ENCODE data around the gene INF2. TPM values are rescaled to one million over a fixed set of nuclear protein-coding genes. Genes with fewer than 3 reads are reported as not detected.
"Not testable (repeated sequence)": the region's sequence is repeated elsewhere in the genome, so short reads cannot be mapped to it uniquely, and the experiment has no call there.

INF2 gene
- total RNA-seq, 2 experiments from 2014 or later: 155 to 159 TPM

DNA sequence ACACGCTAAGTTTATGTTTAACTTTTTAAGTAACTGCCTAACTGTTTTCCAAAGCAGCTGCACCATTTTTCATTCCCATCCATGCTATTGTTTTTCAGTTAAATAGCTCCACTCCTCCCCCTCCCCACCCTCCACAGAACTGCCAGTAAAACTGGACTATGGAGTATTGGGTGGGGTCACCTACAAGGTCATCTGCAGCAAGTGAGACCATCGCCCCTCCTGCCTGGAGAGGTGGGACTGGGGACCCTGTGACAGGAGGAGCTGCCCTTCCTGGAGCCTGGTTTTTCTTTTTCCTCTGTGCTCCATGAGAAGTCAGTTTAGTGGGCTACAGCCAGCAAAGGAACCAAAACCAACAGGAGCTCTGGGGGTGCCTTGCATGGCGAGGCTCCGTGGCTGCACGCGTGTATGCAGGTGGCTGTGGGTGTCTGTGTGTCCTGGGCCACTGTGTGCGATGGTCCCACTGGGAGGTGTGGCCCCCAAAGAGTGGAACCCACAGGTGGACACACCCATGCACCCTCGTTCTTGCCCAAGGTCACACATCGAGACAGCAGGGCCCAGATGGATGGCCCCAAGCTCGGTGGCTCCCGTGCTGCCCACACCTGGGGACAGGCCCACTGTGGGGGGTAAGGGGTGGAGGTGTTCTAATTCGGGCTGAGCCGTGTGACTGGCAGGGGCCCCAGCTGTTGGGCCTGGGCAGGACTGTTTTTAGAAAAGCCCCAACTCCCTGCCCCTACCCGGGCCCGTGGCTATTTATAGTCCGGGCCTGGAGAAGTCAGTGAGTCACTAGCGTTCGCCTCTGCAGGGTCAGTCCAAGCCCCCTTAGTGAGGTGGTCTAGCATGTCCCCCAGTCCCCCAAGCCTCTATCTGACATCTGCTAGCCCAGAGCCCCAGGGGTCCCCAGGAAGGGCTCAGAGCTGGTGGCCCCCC, 32.4 kb downstream of the INF2 start:
- Mint-ChIP-seq H3K4me1 (ENCODE audit: low read depth) (peaks cover 3% of the 10 kb centered on the region), H3K27ac (no peak overlapping the region), H3K4me3 (no peak overlapping the region), H3K36me3 (ENCODE audit: low read depth) (peaks cover 9% of the 10 kb centered on the region), H3K9me3 (ENCODE audit: insufficient read depth) (no peaks in the 10 kb centered on the region), H3K27me3 (ENCODE audit: low read depth) (no peaks in the 10 kb centered on the region)
- ATAC-seq (no peak), DNase-seq (no peak)
- ChIA-PET CTCF (interaction anchor here (0.6 to 1.2 kb wide), 2 partner anchors 11 to 56 kb away, joined by 3 read pairs; no protein-coding TSS in a partner anchor), POLR2A (no interaction called here)

DNA sequence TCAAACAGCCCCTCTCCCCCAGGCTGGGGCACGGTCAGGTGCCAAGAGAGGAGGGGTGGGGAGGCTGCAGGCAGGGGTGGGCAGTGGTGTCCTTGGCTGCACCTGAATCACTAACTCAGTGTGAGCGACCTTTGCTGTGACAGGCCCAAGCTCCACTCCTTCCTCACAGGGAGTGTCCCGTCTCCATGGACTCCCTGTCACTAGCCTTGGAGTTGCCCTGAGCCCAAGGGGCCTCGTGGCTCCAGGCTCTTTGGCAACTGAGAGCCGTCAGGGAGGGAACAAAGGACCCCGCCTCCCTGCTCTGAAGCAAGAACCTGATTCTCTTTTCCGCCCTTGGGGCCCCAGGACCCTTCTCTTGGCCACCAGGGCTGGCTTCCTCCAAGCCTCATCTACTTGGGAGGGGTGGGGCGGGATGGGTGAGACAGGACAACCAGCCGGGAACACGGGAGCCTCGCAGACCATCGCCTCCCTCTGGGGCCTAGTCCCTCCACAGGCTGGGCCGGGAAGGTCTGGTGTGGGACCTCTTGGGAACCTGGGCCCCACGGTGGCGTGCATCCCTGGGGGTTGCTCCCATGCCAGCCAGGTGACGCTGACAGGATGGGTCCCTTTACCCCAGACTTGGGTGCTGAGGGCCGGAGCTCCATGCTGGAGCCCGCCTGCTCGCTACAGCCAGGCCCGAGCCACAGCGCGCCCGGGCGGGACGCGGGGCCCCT, 33.7 kb downstream of the INF2 start:
- CTCF ChIA-PET: interaction anchor here (0.6 to 1.5 kb wide), 9 partner anchors 11 to 64 kb away, joined by 3 to 4 read pairs (median 3); no protein-coding TSS in a partner anchor
- DNase-seq (no peak), ATAC-seq (no peak)
- POLR2A ChIA-PET: no interaction called here
- no peaks in the 10 kb centered on the region for H3K9me3 Mint-ChIP-seq (ENCODE audit: insufficient read depth)
- H3K4me3 Mint-ChIP-seq: no peak overlapping the region
- no peak overlapping the region for H3K27ac Mint-ChIP-seq
- H3K4me1 Mint-ChIP-seq (ENCODE audit: low read depth): peaks cover 3% of the 10 kb centered on the region
- peaks cover 6% of the 10 kb centered on the region for H3K36me3 Mint-ChIP-seq (ENCODE audit: low read depth)
- no peaks in the 10 kb centered on the region for H3K27me3 Mint-ChIP-seq (ENCODE audit: low read depth)

DNA sequence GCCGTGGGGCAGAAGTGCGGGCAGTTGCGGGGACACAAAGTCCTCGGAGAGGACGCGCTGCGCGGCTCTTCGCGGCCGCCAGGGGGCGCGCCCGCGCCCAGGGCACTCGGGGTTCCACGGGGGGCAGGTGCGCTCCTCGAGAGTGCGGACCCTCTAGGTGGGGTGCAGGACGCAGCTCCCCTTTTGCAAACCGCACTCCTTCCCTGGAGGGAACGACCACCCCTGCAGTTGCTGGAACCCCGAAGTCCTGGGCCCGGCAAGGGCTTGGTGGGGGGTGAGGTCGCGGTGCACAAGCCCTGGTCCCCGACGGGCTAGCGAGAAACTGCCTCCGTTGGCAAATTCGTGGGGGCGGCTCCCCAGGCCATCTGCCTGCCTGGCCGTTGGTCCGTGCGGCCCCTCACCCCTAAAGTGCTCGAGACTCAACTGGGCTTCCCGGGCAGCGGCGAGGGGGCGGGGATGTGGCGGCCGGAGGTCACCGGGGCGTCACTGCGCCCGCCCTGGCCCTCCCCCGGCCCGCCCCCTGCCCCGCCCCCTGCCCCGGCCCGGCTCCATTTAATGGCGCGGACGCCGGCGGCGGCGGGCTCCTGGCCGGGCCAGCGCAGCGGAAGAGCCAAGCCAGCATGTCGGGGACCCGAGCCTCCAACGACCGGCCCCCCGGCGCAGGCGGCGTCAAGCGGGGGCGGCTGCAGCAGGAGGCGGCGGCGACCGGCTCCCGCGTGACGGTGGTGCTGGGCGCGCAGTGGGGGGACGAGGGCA, 34.4 kb downstream of the INF2 start, which contains the start of gene ADSS1:
Gene ADSS1, plus strand, starts transcription at position 579 of the 756 bp plus-strand sequence. Its CDS starts 42 bp downstream, at position 621.
- POLR2A ChIA-PET: interaction anchor here (1.0 kb wide), 1 partner anchor 29 kb away, joined by 6 read pairs; the partner anchor contains the start of gene SIVA1
- Mint-ChIP-seq H3K27ac (peak within 1 kb of the TSS; percentile 46), H3K4me3 (peak within 1 kb of the TSS; percentile 64), H3K4me1 (ENCODE audit: low read depth) (peaks cover 3% of the 10 kb centered on the region), H3K27me3 (ENCODE audit: low read depth) (no peaks in the 10 kb centered on the region), H3K9me3 (ENCODE audit: insufficient read depth) (no peaks in the 10 kb centered on the region), H3K36me3 (ENCODE audit: low read depth) (peaks cover 6% of the 10 kb centered on the region)
- DNase-seq (peak; percentile 69), ATAC-seq (peak; percentile 78)
- CTCF ChIA-PET: interaction anchor here (0.6 to 1.5 kb wide), 9 partner anchors 10 to 65 kb away, joined by 3 to 4 read pairs (median 3); no protein-coding TSS in a partner anchor

- no peaks in the 10 kb centered on the region for H3K9me3 Mint-ChIP-seq (ENCODE audit: insufficient read depth)
- peak; percentile 2 for ATAC-seq
- no peaks in the 10 kb centered on the region for H3K27me3 Mint-ChIP-seq (ENCODE audit: low read depth)
- DNase-seq: peak; percentile 29
- H3K36me3 Mint-ChIP-seq (ENCODE audit: low read depth): peaks cover 6% of the 10 kb centered on the region
- CTCF ChIA-PET: interaction anchor here (0.6 to 1.5 kb wide), 4 partner anchors 9 to 46 kb away, joined by 3 to 4 read pairs (median 4); no protein-coding TSS in a partner anchor
- H3K27ac Mint-ChIP-seq: no peak overlapping the region
- POLR2A ChIA-PET: interaction anchor here (1.0 kb wide), 1 partner anchor 28 kb away, joined by 6 read pairs; the partner anchor contains the start of gene SIVA1
- peak overlapping the region; percentile 52 for H3K4me3 Mint-ChIP-seq
- H3K4me1 Mint-ChIP-seq (ENCODE audit: low read depth): peaks cover 3% of the 10 kb centered on the region
These were observed 35.1 kb downstream of the INF2 start for GRCh38 chr14:104724407-104724980.

- Mint-ChIP-seq H3K36me3 (ENCODE audit: low read depth) (peaks cover 2% of the 10 kb centered on the region), H3K4me1 (ENCODE audit: low read depth) (peaks cover 3% of the 10 kb centered on the region), H3K4me3 (peak overlapping the region; percentile 52), H3K9me3 (ENCODE audit: insufficient read depth) (no peaks in the 10 kb centered on the region), H3K27me3 (ENCODE audit: low read depth) (no peaks in the 10 kb centered on the region), H3K27ac (no peak overlapping the region)
- POLR2A ChIA-PET: interaction anchor here (1.0 to 1.4 kb wide), 2 partner anchors 16 to 27 kb away, joined by 3 to 6 read pairs; partner anchors contain the start of gene SIVA1
- ATAC-seq (no peak), DNase-seq (no peak)
- CTCF ChIA-PET: interaction anchor here (0.6 to 1.1 kb wide), 3 partner anchors 40 to 47 kb away, joined by 3 to 4 read pairs (median 3); no protein-coding TSS in a partner anchor
These were observed 35.8 kb downstream of the INF2 start for GRCh38 chr14:104724981-104725771.

- Mint-ChIP-seq H3K27ac (no peak overlapping the region), H3K4me3 (no peak overlapping the region), H3K36me3 (ENCODE audit: low read depth) (peaks cover 2% of the 10 kb centered on the region), H3K9me3 (ENCODE audit: insufficient read depth) (no peaks in the 10 kb centered on the region), H3K27me3 (ENCODE audit: low read depth) (no peaks in the 10 kb centered on the region), H3K4me1 (ENCODE audit: low read depth) (peaks cover 3% of the 10 kb centered on the region)
- POLR2A ChIA-PET: interaction anchor here (0.8 to 1.4 kb wide), 2 partner anchors 17 to 27 kb away, joined by 3 read pairs; partner anchors contain the start of gene SIVA1
- DNase-seq (no peak), ATAC-seq (no peak)
- CTCF ChIA-PET: interaction anchor here (1.0 to 1.1 kb wide), 2 partner anchors 41 to 48 kb away, joined by 3 to 4 read pairs; no protein-coding TSS in a partner anchor
These were observed 36.5 kb downstream of the INF2 start for GRCh38 chr14:104725772-104726548.

DNA sequence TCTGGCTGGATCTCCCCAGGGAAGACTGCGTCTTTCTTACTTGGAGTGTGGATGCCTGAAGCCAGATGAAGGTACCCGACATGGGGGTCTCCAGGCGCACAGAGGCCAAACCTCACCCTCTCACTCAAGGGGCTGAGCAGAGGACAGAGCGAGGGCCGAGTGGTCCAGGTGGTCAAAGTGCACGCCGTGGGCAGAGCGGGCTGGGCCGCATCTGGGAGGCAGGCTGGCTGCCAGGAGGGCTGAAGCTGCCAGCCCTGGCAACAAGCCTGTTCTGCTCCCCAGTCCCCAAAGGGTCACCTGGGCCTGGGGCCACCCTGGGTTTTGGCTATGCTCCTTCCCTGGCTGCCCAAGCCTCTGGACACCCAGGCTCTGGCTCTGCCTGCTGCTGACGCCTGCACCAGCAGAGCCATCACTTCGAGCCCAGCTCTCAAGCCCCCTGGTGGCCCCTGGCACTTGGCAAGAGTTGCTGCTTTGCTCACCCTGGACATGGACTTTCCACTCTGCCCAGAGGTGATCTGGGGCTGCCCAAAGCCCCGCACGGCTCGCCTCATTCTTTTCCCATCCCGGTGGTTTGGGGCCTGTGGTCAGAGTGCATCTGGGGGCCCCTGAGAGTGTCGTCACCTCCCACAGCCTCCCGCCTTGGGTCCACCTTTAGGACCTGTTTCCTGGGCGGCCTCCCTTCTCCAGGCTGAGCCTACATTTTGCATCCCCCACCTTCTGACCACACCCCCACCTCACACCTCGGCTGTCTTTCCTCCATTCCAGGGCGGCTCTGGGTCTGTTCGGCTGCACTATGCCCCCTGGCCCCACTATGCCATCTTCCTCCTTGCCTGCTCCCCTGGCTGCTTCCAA, 37.4 kb downstream of the INF2 start:
- H3K27ac Mint-ChIP-seq: no peak overlapping the region
- H3K27me3 Mint-ChIP-seq (ENCODE audit: low read depth): no peaks in the 10 kb centered on the region
- H3K4me3 Mint-ChIP-seq: no peak overlapping the region
- POLR2A ChIA-PET: interaction anchor here (0.8 to 1.4 kb wide), 2 partner anchors 18 to 26 kb away, joined by 3 read pairs; partner anchors contain the start of gene SIVA1
- H3K9me3 Mint-ChIP-seq (ENCODE audit: insufficient read depth): no peaks in the 10 kb centered on the region
- CTCF ChIA-PET: no interaction called here
- peaks cover 3% of the 10 kb centered on the region for H3K4me1 Mint-ChIP-seq (ENCODE audit: low read depth)
- H3K36me3 Mint-ChIP-seq (ENCODE audit: low read depth): no peaks in the 10 kb centered on the region
- ATAC-seq (no peak), DNase-seq (no peak)

DNA sequence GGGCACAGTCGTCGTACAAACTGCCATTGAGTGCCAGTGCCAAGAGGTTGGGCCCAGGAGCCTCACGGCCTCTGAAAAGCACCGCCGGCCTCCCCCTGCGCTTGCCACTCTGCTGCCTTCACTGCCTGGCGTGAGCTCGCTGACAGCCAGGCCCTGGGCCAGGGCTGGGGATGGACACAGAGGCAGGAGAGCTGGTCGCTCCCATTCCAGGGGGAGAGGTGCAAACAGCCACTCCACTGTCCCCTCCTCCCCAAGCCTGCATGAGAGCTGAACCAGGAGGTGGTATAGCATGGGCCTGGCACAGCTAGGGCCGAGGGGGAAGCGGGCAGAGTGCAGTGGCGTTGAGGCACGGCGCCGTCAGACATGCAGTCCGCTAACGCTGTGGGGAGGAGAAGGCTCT, 39.2 kb downstream of the INF2 start:
- DNase-seq (no peak), ATAC-seq (no peak)
- H3K9me3 Mint-ChIP-seq (ENCODE audit: insufficient read depth): no peaks in the 10 kb centered on the region
- peak overlapping the region; percentile 26 for H3K27ac Mint-ChIP-seq
- POLR2A ChIA-PET: no interaction called here
- H3K4me1 Mint-ChIP-seq (ENCODE audit: low read depth): peaks cover 3% of the 10 kb centered on the region
- H3K4me3 Mint-ChIP-seq: no peak overlapping the region
- H3K27me3 Mint-ChIP-seq (ENCODE audit: low read depth): no peaks in the 10 kb centered on the region
- CTCF ChIA-PET: no interaction called here
- no peaks in the 10 kb centered on the region for H3K36me3 Mint-ChIP-seq (ENCODE audit: low read depth)

GRCh38 chr14:104729176-104729834, 39.9 kb downstream of the INF2 start:
- H3K27ac Mint-ChIP-seq; ATAC-seq; H3K4me3 Mint-ChIP-seq; H3K36me3 Mint-ChIP-seq (ENCODE audit: low read depth); H3K9me3 Mint-ChIP-seq (ENCODE audit: insufficient read depth); H3K27me3 Mint-ChIP-seq (ENCODE audit: low read depth); CTCF ChIA-PET; H3K4me1 Mint-ChIP-seq (ENCODE audit: low read depth); DNase-seq: not testable (repeated sequence)
- POLR2A ChIA-PET: interaction anchor here (0.6 kb wide), 1 partner anchor 1175 kb away, joined by 5 read pairs; no protein-coding TSS in a partner anchor

Measured in activated CD8-positive, alpha-beta T cell treated with anti-CD3 and anti-CD28 coated beads, Interleukin-2, amount 10 ng/mL, durations not matched to agents 7 days and 5 days (primary cell).